ENCODE results near the gene ARHGEF10L.

GRCh38 chr1:17686258-17686657 is 146.8 kb downstream of the ARHGEF10L start:
- TF ChIP-seq, protein P1, sequence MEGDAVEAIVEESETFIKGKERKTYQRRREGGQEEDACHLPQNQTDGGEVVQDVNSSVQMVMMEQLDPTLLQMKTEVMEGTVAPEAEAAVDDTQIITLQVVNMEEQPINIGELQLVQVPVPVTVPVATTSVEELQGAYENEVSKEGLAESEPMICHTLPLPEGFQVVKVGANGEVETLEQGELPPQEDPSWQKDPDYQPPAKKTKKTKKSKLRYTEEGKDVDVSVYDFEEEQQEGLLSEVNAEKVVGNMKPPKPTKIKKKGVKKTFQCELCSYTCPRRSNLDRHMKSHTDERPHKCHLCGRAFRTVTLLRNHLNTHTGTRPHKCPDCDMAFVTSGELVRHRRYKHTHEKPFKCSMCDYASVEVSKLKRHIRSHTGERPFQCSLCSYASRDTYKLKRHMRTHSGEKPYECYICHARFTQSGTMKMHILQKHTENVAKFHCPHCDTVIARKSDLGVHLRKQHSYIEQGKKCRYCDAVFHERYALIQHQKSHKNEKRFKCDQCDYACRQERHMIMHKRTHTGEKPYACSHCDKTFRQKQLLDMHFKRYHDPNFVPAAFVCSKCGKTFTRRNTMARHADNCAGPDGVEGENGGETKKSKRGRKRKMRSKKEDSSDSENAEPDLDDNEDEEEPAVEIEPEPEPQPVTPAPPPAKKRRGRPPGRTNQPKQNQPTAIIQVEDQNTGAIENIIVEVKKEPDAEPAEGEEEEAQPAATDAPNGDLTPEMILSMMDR (conservative IDR thresholded peaks at IDR 0.05), result no peak
- no peak for TF ChIP-seq EZH2 (IDR thresholded peaks at IDR 0.05; ENCODE audit: low read depth)
